Germinal center (tissue), 1 donor: ENCODE data around the gene SLC35G2.
"Not testable (repeated sequence)": the region's sequence is repeated elsewhere in the genome, so short reads cannot be mapped to it uniquely, and the experiment has no call there.

Source experiments
- DNase-seq: peaks from one replicate; pipeline ENCODE4 v3.0.0; 2012; ENCODE audit warnings: mixed read lengths, low spot score

SLC35G2 gene

DNA sequence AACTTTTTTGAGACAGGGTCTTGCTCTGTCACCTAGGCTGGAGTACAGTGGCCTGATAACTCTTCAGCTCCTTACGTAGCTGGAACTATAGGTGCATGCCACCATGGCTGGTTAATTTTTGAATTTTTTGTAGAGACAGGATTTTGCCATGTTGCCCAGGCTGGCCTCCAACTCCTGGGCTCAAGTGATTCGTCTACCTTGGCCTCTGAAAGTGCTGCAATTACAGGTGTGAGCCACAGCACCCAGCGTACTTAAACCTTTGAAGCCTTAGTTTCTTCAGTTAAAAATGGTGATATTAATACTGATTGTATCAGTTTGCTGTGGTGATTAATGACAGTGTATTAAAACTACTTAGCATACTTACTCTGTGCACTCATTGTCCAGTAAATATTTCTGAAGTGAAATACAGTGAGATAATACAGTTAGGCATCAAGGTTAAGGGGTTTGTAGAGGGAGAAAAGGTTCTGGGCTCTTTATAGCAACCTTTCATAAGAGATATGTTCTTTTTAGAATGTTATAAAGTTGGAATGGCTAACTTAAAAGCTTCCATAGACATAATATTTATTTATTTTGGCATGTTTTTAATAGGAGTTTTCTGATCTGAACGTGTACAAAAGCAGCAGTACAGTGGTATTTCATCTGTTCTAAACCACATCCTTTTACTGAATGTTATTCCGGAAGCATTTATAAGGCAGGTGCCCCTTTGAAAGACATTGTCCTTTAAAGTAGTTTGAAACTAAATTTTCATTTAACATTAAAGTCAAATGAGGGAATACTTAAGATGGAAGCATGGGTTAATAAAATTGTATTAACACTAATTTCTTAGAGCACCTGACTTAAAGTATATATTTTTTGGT lies 66.7 kb downstream of the SLC35G2 start:
- no peak for DNase-seq

DNA sequence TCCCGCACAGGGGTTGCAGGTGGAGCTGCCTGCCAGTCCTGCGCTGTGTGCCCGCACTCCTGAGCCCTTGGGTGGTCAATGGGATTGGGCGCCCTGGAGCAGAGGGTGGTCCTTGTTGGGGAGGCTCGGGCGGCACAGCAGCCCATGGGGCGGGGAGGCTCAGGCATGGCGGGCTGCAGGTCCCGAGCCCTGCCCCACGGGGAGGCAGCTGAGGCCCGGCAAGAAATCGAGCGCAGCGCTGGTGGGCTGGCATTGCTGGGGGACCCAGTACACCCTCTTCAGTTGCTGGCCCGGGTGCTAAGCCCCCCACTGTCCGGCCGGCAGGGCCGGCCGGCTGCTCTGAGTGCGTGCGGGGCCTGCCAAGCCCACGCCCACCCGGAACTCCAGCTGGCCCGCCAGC lies 71.0 kb downstream of the SLC35G2 start:
- DNase-seq, result no peak

DNA sequence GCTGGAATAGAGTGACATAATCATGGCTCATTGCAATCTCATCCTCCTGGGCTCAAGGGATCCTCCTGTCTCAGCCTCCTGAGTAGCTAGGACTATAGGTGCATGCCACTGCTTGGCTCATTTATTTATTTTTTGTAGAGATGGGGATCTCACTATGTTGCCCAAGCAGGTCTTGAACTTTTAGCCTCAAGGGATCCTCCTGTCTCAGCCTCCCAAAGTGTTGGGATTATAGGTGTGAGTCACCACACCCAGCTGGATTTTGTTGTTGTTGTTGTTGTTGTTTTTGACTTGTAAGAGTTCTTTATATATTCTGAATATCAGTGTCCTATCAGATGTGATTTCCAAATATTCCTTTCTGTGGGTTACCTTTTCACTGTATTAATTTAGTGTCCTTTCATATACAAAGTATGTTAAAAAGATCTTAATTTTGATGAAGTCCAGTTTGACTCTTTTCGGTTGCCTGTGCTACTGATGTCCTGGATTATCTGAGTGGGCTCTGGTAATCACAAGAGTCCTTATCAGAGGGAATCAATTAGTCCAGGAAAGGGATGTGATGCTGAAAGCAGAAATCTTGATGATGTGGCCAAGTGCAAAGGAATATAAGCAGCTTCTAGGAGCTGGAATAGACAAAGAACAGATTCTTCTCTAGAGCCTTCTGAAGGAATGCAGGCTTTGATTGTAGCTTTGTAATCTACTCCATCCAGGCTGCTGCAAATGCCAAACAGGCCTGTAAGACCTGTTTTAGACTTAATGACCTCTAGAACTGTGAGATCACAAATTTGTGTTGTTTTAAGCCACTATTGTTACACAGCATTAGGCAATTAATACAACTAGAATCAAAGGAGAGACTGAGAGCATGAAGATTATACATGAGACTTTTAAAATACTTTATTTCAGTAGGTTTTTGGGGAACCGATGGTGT lies 73.3 kb downstream of the SLC35G2 start:
- DNase-seq, result no peak

DNA sequence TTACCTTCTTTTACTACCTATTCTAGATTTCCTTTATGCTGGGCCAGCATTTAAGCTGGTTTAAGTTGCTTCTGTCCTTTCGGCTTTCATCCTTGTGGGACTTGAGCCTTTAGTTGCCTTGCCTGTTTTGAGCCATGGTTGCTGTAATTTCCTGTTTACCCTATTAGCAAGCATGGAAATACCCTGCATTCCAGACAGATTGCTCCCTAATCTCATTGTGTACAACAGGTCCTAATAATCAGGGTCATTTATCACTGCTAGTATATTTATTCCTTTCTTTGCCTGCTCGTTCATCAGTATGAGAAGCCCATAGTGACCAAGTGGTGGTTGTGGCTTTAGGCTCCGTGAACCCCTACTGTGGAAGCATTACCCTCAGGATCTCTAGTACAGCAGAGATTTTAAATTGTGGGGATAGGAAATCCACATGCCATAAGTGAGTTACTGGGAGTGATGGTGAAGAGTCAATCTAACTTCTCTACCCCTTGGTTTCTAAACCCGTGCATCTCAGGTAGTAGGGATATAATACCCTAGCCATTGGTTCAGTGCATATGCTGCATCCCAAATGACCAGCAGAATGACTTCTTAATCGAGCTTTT lies 75.0 kb downstream of the SLC35G2 start:
- DNase-seq, result no peak

DNA sequence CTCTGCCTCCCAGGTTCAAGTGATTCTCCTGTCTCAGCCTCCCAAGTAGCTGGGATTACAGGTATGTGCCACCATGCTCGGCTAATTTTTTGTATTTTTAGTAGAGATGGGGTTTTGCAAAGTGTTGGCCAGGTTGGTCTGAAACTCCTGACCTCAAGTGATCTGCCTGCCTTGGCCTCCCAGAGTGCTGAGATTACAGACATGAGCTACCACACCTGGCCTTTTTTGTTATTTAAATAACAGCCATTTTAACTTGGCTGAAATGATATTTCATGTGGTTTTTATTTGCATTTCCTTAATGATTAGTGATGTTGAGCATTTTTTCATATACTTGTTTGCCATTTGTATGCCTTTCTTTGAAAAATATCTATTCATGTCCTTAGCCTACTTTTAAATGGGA lies 78.2 kb downstream of the SLC35G2 start:
- not testable (repeated sequence) for DNase-seq

DNA sequence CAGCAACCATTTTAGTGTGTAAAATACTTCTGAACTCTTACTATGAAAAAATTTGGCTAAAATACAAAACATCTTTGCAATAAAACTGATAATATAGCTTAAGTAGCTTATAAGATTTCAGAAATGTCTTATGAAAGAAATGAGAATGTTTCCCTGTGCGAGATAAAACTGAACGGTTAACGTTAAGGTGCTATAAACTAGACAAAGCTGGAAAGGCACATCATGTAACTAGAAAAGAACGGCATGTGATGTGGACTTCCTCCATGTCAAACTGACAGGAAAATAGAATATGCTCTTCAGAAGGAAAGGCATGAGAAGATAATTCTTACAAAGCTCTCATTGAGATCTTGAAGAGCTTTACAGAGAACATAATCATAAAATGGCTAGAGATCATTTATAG lies 79.6 kb downstream of the SLC35G2 start:
- DNase-seq, result no peak

DNA sequence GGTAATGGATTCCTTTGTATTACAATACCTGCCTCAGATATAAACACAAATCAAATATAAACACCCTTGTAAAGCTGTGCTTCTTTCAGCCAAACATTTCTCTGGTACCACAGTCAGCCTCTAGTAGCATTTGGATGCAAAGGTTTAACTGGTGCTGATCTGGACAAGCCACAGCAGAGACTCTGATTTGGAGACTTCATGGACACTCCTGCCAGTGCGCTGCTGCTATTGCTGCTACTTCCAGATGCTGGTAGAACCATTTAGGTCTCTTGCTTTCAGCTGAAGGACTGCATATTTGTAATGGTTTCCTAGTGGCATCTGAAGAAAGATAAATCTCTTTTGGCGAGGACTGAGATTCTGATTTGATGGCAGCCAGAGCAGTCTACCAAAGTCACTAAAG lies 80.0 kb downstream of the SLC35G2 start:
- no peak for DNase-seq

DNA sequence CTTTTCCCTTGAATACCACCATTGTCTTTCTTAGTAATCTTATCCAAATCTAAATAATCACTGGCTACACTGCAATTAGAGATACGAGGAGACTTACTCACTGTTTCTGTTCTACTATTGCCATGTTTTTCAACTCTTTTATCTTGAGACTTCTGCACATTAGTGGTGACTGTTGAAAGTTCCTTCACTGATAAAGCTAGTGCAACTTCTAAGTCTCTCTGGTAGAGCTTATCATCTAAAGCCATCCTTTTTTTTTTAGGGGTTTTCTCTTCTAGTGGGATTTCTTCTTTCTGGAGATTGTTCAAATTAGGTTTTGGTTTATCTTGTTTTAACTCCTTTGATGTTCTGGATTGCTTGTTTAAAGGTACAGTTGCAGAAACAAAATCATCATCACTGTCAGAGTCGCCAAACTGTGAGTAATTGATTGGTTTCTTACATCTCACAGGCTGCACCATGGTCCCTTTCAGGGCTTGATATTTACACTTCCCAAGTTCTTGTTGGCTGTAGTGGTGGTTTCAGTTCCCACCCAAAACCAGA lies 80.8 kb downstream of the SLC35G2 start:
- DNase-seq, result no peak

DNA sequence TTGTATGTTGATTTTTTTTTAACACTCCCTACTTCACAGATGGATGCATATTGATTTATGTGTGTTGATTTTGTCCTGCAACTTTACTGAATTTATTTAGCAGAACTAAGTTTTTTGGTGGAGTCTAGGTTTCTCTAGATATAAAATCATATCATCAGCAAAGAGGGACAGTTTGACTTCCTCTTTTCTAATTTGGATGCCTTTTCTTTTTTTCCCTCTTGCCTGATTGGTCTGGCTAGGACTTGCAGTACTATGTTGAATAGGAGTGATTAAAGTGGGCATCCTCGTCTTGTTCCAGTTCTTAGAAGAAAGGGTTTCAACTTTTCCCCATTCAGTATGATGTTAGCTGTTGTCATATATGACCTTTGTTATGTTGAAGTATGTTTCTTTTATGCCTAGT lies 81.8 kb downstream of the SLC35G2 start:
- not testable (repeated sequence) for DNase-seq

DNA sequence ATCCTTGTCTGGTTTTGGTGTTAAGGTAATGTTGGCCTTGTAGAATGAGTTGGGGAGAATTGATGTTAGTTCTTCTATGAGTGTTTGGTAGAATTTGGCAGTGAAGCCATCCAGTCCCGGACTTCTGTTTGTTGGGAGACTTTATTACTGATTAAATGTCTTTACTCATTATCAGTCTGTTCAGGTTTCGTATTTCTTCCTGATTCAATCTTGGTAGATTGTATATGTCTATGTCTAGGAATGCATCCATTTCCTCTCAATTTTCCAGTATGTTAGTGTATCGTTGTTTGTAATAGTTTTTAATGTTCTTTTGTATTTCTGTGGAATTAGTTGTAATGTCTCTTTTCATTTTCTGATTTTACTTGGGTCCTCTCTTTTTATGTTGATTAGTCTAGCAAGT lies 82.5 kb downstream of the SLC35G2 start:
- no peak for DNase-seq

DNA sequence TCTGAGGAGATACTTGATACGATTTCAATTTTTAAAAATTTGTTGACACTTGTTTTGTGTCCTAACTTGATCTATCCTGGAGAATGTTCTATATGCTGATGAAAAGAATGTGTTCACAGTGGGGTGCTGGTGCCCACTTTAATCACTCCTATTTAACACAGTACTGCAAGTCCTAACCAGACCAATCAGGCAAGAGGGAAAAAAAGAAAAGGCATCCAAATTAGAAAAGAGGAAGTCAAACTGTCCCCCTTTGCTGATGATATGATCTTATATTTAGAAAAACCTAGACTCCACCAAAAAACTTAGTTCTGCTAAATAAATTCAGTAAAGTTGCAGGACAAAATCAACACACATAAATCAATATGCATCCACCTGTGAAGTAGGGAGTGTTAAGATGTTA lies 83.6 kb downstream of the SLC35G2 start:
- not testable (repeated sequence) for DNase-seq

DNA sequence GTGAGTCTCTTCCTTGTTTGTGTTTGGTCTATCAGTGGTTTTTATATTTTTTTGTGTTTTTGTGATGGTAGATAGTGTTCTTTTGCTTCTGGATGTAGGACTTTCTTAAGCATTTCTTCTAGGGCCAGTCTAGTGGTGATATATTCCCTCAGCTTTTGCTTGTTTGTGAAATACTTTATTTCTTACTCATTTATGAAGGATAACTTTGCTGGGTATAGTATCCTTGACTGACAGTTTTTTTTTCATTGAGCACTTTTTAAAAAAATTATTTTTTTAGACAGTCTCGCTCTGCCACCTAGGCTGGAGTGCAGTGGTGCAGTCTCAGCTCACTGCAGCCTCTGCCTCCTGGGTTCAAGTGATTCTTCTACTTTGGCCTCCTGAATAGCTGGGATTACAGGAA lies 85.0 kb downstream of the SLC35G2 start:
- no peak for DNase-seq

DNA sequence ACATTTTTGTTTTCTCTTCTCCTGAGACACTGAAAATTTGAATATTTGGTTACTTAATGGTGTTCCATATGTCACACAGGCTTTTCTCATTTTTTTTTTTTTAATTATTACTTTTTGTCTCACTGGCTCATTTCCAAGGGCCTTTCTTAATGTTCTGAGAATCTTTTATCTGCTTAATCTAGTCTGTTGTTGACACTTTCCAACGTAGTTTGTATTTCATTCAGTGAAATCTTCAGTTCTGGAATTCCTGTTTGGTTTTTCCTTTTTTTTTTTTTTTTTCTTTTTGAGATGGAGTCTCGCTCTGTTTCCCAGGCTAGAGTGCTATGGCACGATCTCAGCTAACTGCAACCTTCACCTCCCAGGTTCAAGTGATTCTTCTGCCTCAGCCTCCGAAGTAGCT lies 85.8 kb downstream of the SLC35G2 start:
- no peak for DNase-seq
